EH (cell line): Measurements from ENCODE around the gene DHRS12.
"Not testable (repeated sequence)": the region's sequence is repeated elsewhere in the genome, so short reads cannot be mapped to it uniquely, and the experiment has no call there.

Experiments used
- DNase-seq: peaks from one replicate; pipeline ENCODE4 v3.0.0-alpha.2; 2015; ENCODE audit warnings: low read depth

DHRS12 gene

DNA sequence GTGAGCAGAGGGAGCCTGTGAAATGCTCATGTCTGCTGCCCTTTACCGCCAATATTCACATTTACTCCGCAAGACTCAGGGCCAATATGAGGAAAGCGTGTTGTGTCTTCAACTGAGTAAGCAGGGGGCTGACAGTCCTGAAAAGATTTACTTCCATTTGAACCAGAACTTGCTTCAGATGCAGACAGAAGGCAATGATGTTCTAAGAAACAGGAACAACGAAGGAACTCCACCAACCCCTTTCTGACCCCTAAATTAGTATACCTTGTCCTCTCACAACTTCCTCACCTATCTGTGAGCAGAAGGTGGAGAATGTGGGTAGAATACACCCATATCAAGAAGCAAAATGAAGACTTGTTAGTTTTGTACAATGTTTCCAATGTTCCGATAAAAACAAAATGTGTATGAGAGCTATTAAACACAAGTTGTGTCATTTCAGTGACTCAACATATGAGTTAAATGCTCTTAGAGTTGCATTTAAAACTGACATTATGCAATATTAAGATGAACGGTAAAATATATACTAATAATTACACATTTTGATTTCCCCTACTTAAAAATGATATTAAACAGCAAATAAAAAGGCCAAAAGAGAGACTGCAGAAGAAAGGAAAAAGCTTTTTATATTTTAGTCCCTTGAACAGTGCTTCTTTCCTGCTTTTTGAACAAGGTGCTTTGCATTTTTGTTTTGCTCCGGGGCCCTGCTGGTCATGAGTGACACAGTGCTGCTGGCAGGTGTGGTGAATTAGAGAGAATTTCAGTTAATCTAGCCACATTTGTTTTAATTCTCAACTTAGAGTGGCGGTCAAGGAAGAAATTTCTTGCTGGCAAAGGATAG, 25.0 kb upstream of the DHRS12 start:
- DNase-seq: no peak

DNA sequence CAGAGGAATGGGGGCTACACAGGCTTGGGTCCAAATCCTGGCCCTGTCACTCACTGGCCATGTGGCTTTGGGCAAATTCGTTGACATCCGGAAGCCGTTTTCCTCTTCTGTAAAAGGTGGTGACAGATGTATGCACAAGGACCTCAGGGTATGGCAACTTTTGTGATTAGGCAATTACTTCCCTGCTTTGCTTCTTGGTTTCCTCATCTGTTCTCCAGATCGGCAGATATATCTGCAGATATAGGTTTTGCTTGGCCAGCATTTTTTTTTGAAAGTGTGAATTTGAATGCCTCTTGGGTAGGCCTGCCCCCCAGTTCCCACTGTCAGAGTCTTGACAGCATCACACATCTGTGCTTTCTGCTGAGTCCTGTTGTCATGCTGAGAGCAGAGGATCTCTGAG, 23.3 kb upstream of the DHRS12 start:
- DNase-seq: no peak

DNA sequence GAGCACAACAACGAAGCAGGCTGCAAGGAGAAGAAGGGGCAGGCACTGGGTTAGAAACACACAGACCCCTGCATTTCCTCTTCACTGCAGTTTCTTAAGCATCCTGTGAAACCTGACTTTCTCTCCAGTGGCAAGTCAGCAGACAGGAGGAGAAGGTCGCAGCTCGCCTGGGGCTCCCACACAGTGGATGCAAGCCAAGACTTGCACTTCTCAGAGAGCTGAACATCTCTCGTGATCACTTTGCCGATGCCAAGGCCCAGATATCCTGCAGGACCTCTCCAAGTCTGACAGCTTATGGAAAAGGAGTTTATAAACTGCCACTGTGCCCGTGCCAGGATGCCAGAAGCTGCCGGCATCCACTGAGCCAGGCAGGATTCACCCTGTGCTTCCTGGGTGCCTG, 22.6 kb upstream of the DHRS12 start:
- DNase-seq: peak; percentile 36

DNA sequence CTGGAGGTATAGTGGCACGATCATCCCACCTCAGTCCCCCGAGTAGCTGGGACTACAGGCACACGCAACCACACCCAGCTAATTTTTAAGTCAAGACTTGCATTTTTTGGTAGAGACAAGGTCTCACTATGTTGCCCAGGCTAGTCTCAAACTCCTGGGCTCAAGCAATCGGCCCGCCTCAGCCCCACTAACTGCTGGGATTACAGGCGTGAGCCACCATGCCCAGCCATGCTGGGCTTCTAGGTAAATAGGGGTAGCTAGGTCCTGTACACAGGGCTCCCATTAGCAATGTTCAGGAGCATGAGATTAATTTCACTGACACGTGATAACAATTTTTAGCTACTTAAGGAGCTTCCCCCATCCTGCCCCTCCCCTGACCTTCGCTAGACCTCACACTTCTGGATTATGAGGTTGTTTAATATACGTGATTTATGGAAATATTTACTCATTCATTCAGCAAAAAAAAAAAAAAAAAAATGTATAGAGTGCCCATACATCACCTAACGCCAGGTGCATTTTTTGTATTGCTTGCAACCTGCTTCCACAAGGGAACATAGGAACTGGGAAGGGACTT, 21.8 kb upstream of the DHRS12 start:
- no peak for DNase-seq

DNA sequence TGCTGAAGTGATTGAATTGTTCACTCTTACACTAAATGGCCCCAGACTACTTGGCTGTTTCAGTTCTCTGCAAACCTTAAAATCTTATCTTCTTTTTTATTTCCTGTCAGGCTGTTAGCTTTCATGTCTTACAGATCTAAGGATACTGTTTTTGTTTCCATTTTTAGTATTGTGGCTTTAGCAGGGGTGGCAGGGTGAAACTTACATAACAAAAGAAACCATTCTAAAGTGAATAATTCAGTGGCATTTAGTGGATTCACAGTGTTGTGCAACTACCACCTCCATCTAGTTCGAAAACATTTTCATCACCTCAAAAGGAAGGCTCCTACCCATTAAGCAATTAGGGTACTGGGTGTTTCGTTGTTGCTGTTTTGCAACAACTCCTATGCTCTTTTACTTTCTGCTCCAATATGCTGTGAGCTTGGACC, 21.2 kb upstream of the DHRS12 start:
- DNase-seq: peak; percentile 19

DNA sequence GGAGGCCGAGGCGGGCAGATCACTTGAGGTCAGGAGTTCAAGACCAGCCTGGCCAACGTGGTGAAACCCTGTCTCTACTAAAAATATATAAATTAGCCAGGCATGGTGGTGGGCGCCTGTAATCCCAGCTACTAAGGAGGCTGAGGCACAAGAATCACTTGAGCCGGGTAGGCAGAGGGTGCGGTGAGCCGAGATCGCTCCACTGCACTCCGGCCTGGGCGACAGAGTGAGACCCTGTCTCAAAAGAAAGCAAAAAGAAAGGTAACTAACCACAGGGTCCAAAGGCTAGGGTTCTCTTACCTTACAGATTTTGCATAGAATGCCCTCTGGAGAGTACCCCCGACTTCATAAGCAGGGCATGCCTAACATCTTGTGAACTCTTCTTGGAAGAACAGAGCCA, 20.7 kb upstream of the DHRS12 start:
- not testable (repeated sequence) for DNase-seq

DNA sequence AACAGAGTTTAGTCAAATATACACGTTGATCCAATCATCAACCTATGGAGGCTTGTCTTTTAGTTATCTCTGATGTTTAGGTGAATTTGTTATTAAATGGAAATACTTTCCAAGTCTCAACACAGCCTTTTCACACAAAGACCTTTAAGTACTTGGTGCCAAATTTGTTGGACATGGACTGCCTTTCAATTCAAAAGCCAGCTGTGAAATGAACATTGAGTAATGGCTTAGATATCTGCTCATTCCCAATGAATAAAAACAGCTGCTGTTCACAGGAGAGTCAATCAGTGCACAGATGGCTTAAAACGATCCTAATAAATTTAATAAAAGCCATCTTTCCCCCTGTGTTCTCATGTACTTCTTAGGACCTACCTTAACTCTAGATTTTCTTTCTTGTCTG, 19.9 kb upstream of the DHRS12 start:
- no peak for DNase-seq

DNA sequence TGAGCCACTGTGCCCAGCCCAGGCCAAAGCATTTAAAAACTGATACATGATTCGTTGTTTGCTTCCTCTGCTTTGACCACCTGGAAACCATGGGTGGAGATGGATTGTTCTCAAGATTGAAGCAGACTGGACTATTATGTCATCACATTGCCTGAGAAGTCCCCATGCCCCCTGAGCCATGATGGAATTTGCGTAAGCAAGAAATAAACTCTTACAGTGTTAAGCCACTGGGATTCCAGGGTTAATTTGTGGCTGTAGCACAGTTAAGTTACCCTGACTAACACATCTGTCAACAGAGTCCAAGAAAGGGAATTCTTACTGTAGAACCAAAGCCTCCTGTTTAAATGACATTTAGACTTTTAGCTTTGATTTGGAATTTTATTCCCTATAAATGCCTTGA, 19.4 kb upstream of the DHRS12 start:
- no peak for DNase-seq

DNA sequence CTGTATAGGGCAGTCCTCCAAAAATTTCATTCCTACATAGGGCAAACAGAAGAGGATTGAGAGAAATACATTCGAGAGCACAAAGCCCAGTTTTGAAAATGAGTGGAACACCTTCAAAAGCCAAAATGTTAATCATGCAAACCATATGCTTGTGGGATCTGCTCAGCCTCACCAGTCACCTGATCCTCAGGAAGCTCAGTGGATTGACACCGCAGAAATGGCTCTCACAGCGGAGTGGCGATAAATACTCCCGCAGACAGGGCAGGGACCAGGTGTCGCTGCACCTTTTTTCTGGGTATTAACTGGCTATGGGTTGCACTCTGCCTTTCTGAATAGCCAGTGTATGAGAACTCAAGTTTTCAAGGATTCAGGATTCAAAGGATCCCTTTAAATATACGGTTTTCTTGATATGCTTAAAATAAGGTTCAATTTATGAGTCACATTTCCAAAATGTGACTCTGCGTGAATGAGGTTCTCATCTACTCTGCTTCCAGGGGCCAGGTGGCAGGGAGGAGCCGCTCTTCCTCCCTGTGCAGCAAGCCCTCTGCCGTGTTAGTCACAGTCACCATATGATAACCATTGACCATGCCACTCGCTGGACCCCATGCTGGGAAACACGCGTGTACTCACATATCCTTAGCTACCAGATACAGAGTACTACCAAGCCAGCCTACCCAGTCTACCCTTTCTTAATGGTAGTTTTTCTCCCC, 18.3 kb upstream of the DHRS12 start:
- DNase-seq: no peak

DNA sequence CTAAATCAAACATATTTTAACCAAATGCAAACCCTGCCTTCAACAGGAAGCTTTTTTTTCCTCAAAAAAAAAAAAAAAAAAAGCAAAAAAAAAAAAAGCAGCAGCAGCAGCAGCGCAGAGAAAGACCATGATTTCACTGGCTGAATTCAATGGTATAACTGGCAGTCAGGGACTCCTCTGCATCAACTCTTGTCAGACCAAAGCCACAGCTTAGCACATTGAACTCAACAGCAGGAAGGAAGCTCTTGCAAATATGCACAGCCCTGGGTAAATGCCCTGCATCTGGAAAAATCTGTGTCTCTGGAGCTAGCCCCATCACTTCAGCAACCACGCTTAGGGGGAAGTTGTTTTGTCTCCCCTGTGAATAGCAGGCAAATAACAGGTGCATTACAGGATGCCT, 17.6 kb upstream of the DHRS12 start:
- no peak for DNase-seq

DNA sequence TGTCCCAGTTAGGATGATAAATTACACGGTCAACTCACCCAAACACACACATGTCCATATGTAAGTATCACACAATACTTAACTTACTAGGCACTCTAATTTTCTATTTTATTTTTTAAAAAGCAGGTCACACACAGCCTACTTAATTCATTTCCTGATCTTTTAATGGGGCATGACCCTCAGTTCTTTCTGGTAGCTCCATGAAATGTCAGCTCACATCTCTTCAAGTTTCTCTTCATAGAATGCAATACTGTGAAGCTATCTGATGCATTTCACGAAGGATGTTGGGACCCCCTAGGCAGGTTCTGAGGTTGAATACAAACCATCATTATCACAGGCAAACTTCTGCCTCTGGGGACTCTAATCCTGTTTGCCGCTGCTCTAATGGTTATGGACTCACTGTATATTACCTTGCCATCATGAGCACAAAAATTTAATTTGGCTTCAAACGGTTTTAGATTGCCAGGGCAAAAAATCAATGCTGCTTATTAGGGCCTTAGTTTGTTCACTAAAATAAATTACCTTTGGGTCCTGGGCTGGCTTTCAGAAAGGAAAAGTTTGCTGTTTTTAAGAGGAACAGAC, 16.1 kb upstream of the DHRS12 start:
- DNase-seq: no peak

DNA sequence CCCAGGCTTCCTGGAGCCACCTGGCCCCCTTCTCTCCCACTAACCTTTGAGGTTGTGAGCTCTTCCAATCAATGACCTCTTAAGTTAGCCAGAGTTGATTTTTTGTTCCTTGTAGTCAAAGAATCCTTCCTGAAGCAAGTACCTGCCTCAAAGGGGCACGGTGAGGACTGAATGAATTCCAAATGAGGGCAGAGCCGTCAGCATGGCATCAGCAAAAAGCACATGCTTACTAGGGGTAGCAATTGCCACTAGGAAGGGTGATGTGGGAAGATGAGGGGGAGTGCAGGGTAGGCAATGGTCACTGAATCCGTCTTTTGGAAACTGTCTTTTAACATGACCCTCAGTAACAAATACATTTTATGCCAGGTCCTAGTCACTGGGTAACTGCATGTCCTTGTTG, 15.6 kb upstream of the DHRS12 start:
- DNase-seq: no peak

DNA sequence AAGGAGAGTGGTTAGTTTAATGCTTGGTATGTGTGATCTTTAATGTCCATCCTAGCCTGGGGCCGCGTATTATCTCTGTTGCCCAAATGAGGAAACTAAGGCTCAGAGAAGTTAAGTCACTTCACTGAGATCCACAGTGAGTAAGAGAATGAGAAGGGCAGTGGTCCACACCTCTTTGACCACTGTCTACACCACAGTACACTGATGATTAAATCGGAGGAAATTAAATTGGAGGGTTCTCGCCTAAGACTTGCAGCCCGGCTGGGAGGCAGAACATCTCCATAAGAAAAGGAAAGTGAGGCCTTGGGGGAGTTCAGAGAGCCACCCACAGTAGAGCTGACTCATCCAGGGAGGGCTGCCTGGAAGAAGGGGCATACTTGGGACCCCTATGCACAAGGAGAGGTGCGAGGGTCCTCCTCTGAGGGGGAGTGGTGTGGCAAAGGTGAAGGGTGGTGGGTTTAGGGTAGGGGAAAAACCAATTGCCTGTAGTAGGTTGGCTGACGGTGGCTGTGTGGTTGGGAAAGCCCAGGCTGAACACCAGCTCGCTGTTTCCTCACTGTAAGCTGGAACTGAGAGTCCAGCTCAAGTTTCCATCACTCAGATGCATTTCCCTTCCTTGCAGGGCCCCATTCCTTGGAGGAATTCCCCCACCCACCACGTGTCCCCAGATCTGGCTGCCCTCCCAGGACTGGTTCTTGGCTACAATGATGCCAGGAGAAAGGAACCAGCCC, 15.0 kb upstream of the DHRS12 start:
- peak; percentile 44 for DNase-seq

DNA sequence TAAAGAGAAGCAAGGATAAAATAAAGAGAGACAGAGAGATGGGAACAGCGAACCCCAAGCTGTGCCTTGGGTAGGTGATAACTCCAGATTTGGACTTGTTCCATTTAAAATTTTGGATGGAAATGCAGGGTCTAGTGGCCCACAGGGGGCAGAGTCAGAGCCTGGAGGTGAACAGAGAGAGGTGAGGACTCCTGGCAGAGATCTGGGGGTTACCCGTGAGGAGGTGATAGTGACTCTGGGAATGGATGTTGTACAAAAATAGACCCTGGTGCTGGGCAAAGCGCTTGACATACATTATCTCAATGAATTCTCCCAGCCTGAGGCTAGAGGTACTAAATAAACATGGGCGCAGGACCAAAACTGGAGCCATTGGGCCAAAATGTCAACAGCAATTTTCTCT, 14.3 kb upstream of the DHRS12 start:
- no peak for DNase-seq

DNA sequence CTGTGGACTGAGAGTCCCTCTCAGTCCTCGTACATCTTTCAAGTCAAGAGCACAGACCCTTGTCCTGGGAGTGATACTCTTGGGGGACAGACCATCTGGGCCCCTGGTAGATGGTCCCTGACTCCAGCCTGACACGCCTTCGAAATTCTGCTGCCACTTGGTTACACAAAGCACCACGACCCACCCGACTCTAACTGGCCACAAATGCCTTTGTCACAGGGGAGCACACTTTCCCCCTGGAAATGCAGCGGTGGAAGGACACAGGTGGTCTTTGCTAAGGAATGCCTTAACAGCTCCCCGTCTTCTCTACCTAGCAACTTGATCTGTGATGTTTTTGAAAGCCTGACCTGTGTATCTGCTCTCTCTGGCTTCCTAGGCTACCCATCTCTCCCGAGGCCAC, 13.8 kb upstream of the DHRS12 start:
- no peak for DNase-seq

DNA sequence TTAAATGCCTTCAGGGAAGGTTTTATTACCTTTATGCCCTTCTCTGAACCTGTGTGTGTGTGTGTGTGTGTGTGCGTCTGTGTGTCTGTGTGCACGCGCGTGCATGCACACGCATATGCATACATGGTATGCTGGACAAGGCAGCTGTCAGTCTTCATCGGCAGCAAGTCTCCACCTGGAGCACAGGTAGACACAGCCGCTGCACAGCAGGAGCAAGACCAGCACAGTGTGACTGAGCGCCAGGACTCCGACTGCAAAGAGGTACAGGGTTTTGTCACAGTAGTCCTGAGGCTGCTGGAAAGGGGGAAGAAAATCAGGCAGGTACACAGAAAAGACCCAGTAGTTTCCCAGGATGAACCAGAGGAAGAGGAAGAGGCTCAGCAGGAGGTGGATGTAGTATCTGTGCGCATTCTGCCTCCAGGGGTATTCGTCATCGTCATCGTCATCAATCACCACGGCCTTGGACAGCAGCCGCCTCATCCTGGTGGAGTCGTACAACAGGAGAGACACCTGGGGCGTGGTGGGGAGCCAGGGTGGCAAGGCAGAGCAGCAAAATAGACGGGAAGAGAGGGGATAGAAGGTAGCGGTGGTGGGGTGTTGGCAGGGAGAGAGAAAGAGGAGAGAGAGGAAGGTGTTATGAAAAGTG, 12.8 kb upstream of the DHRS12 start:
- DNase-seq: no peak

DNA sequence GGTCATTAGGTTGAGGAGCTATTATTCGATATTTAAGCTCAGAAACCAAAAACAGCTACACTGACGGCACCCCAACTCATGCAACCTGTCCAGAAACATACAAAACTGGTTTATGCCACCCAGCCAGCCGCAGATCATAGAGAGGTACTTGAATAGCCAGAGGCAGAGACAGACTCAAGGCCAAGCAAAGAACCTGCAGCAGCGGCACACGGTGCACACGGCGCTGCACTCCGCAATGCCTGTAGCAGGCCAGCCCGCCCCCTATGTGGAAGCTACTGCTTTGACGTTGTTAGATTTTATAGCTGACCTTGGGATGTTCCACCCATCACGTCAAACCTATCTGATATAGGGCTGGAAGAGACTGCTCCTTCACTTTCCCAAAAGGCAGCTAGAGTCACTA, 11.9 kb upstream of the DHRS12 start:
- DNase-seq: no peak

DNA sequence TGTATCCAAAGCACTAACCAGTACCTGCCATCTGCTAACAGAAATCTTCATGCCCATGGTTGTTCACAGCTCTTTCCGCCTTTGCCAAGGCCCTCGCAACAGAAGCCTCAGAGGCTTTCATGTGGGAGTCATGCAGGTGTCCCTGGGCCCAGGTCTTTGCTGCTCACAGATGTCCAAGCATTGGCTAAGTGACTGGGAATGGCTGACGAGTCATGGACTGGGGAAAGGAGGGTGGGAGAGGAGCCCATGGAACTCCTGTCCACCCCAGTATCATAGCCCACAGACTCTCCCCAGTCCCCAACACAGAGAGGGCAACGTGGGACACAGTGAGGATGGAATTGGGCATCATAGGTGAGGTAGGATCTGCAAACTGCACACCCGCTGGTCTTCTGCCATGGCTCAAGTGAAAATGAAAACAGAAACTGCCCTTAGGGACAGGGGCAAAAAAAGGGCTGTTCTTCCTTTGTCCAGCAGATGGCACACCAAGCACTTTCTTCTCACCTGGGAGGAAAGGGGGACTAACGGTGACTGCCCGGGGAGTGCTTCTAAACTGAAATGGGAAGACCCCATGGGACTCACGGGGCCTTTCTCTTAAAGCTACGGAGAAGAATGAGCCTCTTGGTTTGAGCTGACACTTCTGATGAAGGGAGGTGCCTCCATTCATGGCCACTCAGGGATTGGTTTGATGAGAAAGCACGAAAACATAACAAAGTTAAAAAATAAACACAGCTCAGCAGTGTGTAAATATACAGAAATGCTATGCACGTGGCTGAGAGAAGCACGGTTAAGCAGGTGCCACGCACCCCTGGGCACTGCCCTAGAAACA, 11.1 kb upstream of the DHRS12 start:
- peak; percentile 65 for DNase-seq

DNA sequence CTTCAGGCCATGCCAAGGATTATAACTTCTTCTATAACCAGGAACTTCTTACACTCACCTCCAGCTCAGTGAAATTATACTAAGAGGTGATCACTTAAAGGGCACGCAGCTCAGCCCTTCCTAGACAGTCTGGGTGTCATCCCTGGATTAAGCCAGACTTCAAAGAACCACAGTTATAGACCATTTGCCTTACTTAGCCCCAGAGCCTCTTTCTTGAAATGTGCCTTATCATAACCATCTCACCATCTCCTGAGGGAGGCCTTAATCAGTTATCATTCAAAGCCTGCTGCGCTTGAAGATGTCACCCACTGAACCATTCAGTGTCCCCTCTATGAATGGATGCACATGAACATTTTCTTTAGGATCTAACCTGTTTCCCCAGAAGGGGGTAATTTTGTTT, 10.1 kb upstream of the DHRS12 start:
- DNase-seq: no peak

DNA sequence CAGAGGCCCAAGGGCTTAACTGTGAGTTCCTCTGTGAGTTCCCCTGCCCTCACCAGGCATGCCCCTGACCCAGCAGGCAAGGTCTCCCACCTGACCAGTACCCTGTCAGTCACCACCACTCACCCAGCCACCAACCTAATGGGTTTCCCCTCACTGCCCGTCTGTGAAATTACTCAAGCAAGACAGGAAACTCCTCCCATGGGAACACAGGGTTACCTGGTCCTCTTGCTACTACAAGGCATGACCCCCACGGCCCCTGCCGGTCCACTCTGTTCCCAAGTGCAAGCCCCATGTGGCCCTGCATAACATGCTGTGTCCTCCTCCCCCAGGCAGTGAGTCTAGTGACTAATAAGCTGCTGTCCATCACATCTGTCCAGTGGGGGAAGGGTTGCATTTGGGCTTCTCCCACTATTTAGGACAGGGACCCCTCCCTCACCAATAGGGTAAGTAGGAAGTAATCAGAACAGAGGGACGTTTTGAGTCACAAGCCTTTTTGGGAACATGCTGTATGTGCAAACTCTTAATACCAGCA, 8.0 kb upstream of the DHRS12 start:
- DNase-seq: no peak

DNA sequence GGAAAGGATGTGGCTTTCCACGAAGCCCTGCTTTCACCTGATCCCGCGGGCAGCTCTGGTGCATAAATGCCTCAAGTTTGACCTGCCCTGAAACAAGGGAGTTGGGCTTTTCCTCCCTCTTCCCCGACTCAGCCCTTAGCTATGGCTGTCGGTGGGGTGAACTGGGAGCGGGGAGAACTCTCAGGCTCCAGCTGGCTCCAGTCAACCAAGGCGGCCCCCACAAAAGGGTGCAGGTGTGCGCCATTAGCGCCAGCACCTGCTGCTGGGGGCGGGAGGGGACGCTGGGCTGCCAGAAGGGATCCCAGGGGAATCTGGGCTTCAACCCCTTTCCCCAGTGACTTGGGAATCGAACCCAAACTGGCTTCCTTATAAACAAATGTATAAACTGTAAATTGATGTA, 7.1 kb upstream of the DHRS12 start:
- no peak for DNase-seq
